K562 (cell line): ENCODE measurements around the gene C16orf95. TPM values are rescaled to one million over a fixed set of nuclear protein-coding genes. Genes with fewer than 3 reads are reported as not detected.
A peak's percentile ranks its signal among the peaks of the same experiment; 100 is the strongest.

Experiments used
- ATF4 ChIP-seq: fragments of 450-650 bp; formaldehyde crosslinking; IDR thresholded peaks from 2 replicates; pipeline ENCODE4 v1.4.0; 2022; ENCODE audit warnings: mild to moderate bottlenecking, moderate library complexity
- BCL6 ChIP-seq: fragments of 250-450 bp; sonication (Bioruptor Pico); IDR thresholded peaks from 2 replicates; pipeline ENCODE4 v1.4.0; 2020
- CEBPB ChIP-seq: fragments of 450-650 bp; IDR thresholded peaks from 2 replicates; pipeline ENCODE4 v1.6.1; 2016; ENCODE audit warnings: missing genetic modification characterization, missing compliant biosample characterization
- FOS ChIP-seq: IDR thresholded peaks from 3 replicates; pipeline ENCODE4 v1.6.1; 2011; ENCODE audit not compliant: insufficient read length; ENCODE audit errors: extremely low read depth
- FOXA3 ChIP-seq, 2 experiments: fragments of 450-650 bp in 1 of 2; sonication (generic) in 1 of 2; formaldehyde crosslinking; IDR thresholded peaks in 1 of 2; conservative IDR thresholded peaks in 1 of 2; 2 replicates each; pipeline versions ENCODE4 v1.4.0 to v1.8.0; 2020 to 2022; ENCODE audit warnings: mild to moderate bottlenecking in 2 of 2, missing genetic modification reagents in 1 of 2
- FUS ChIP-seq: fragments of 200-400 bp; formaldehyde crosslinking; optimal IDR thresholded peaks from 2 replicates; pipeline ENCODE3; 2017; ENCODE audit warnings: low read depth, low read length
- KLF6 ChIP-seq: fragments of 250-450 bp; sonication (Bioruptor Pico); IDR thresholded peaks from 2 replicates; pipeline ENCODE4 v1.4.0; 2020; ENCODE audit warnings: mild to moderate bottlenecking, moderate library complexity, borderline replicate concordance
- MCM5 ChIP-seq: fragments of 450-650 bp; IDR thresholded peaks from 2 replicates; pipeline ENCODE4 v1.6.1; 2016; ENCODE audit warnings: low read depth
- MIER1 ChIP-seq: fragments of 450-650 bp; IDR thresholded peaks from 2 replicates; pipeline ENCODE4 v1.6.1; 2016; ENCODE audit warnings: antibody characterized with exemption, mild to moderate bottlenecking, low read depth
- MTA1 ChIP-seq: fragments of 450-650 bp; IDR thresholded peaks from 2 replicates; pipeline ENCODE4 v1.6.1; 2017; ENCODE audit warnings: borderline replicate concordance
- NR3C1 ChIP-seq: sonication (generic); formaldehyde crosslinking; IDR thresholded peaks from 2 replicates; pipeline ENCODE4 v1.8.1; 2022; ENCODE audit warnings: missing genetic modification reagents
- NR4A1 ChIP-seq, 2 experiments: fragments of 250-450 bp in 1 of 2; fragments of 450-650 bp in 1 of 2; sonication (Bioruptor Pico) in 1 of 2; IDR thresholded peaks; 2 replicates each; pipeline versions ENCODE4 v1.4.0 to v1.6.1; 2016 to 2020; ENCODE audit warnings: mild to moderate bottlenecking in 2 of 2, missing compliant biosample characterization in 1 of 2, missing genetic modification characterization in 1 of 2, moderate library complexity in 1 of 2
- NUFIP1 ChIP-seq: fragments of 450-650 bp; IDR thresholded peaks from 2 replicates; pipeline ENCODE4 v1.6.1; 2018; ENCODE audit not compliant: partially characterized antibody
- SP1 ChIP-seq: sonication (generic); formaldehyde crosslinking; IDR thresholded peaks from 2 replicates; pipeline ENCODE4 v1.8.1; 2022; ENCODE audit warnings: mild to moderate bottlenecking, missing genetic modification reagents
- TEAD4 ChIP-seq, 2 experiments: sonication (generic) in 1 of 2; formaldehyde crosslinking in 1 of 2; IDR thresholded peaks; 2 replicates each; pipeline versions ENCODE4 v1.6.1 to v1.8.0; 2012 to 2022; ENCODE audit warnings: borderline replicate concordance in 1 of 2, inconsistent platforms in 1 of 2, low read length in 1 of 2, mild to moderate bottlenecking in 1 of 2, missing genetic modification reagents in 1 of 2
- TRIM25 ChIP-seq: fragments of 450-650 bp; IDR thresholded peaks from 2 replicates; pipeline ENCODE4 v1.7.0; 2016; ENCODE audit warnings: borderline replicate concordance
- ZBTB9 ChIP-seq: fragments of 450-650 bp; formaldehyde crosslinking; IDR thresholded peaks from 2 replicates; pipeline ENCODE4 v1.4.0; 2020; ENCODE audit warnings: mild to moderate bottlenecking, moderate library complexity
- ZFP91 ChIP-seq: sonication (generic); formaldehyde crosslinking; IDR thresholded peaks from 2 replicates; pipeline ENCODE4 v1.8.0; 2022; ENCODE audit warnings: mild to moderate bottlenecking, missing genetic modification reagents
- ZNF133 ChIP-seq: fragments of 250-450 bp; sonication (Bioruptor Pico); IDR thresholded peaks from 2 replicates; pipeline ENCODE4 v1.4.0; 2020; ENCODE audit warnings: mild to moderate bottlenecking
- ZNF277 ChIP-seq: fragments of 250-450 bp; sonication (Bioruptor Pico); IDR thresholded peaks from 2 replicates; pipeline ENCODE4 v1.8.0; 2022; ENCODE audit warnings: inconsistent platforms, mild to moderate bottlenecking, moderate library complexity, borderline replicate concordance
- polyA plus RNA-seq, 8 experiments: library from polyadenylated mRNA; depleted of rRNA in 4 of 8; stranded (reverse) in 5 of 8; unstranded in 3 of 8; fragments of >200 nt; fragmentation: Nextera tagmentation in 2 of 8; fragmentation: Illumina TruSeq in 1 of 8; extraction: Ambion mirVana in 2 of 8; extraction: Trizol in 1 of 8; gene quantifications; 2 replicates each; pipeline versions ENCODE4 v1.2.1 to v1.2.3, GENCODE V29; 2011 to 2014; ENCODE audit warnings: inconsistent platforms in 1 of 8, missing spikeins in 1 of 8
- total RNA-seq, 7 experiments: library from RNA; depleted of rRNA in 6 of 7; stranded (reverse); fragments of >200 nt in 6 of 7; fragmentation: Illumina TruSeq in 2 of 7; extraction: Trizol in 2 of 7; gene quantifications; 2 replicates each; pipeline versions ENCODE4 v1.2.1 to v1.2.3, GENCODE V29; 2011 to 2021; ENCODE audit warnings: low replicate concordance in 1 of 7

Gene C16orf95
- total and polyA plus RNA-seq, 9 of the 15 experiments (the other 6 are each of a cell fraction or from before 2014, with no cell fraction given): 6.5 to 20.5 (median 9.4) TPM

DNA sequence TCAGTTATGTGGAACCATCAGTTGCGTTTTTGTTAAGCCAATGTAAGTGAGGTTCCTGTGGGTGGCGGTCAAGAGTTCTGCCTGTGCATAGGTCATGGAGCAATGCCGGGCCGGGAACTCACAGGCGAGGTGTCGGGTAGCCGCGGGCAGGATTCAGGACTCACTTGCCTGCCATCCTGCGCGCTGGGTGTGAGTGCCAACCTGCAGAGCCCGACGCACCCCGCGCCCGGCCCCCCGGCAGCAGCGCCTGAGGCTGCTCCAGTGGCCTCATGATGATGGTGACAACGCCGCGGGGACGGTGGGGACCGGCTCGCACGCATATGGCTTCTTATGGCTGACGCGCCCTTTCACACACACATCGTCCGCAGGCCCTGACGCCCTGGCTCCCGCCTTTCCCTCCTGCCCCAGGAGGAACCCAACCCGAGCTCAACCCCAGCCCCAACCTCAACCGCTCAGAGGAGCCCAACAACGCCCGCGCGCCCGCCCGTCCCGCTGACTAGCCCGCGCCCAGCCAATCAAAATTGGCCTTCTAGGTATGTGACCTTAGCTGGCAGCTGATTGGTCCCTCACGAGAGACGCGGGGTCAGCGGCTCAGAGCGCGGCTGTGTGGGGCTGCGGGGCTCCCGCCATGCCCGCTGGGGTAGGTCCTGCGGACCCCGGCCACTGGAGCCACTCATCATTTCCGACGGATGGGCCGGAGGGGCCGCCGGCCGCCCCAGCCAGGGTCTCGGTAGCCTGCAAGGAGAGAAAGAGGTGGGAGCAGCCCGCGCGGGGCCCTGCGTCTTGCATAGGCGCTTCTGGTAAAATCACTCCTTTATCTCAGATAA lies at the start of gene C16orf95 (continued):
- TF ChIP-seq KLF6 (CRISPR knock-in tag): no peak
- TF ChIP-seq TRIM25: no peak
- TF ChIP-seq MIER1: no peak
- peak; percentile 76 for TF ChIP-seq CEBPB (tag)
- TF ChIP-seq FUS: no peak
- no peak for TF ChIP-seq ZNF133 (CRISPR knock-in tag)
- TF ChIP-seq ZBTB9 (CRISPR knock-in tag): 0 out of 2 replicates have a peak, but pooled peaks have one; percentile 58
- TF ChIP-seq NR4A1 (CRISPR knock-in tag; IDR thresholded peaks at IDR 0.05): no peak
- no peak for TF ChIP-seq NR4A1 (tag; IDR thresholded peaks at IDR 0.05)
- TF ChIP-seq ATF4 (CRISPR knock-in tag): no peak
- TF ChIP-seq MCM5: no peak
- TF ChIP-seq BCL6 (CRISPR knock-in tag): no peak
- TF ChIP-seq NR3C1 (CRISPR knock-in tag): no peak
- no peak for TF ChIP-seq ZFP91 (CRISPR knock-in tag)
- TF ChIP-seq NUFIP1: no peak
- no peak for TF ChIP-seq ZNF277 (CRISPR knock-in tag)
- no peak for TF ChIP-seq MTA1
- peak; percentile 93 for TF ChIP-seq FOS
- TF ChIP-seq FOXA3 (CRISPR knock-in tag; conservative IDR thresholded peaks at IDR 0.05 in 1 of 2, IDR thresholded peaks at IDR 0.05 in 1 of 2): peak in 1 of 2 experiments; percentile 23; a peak in 1 of 4 replicates
- TF ChIP-seq SP1: no peak; the same call in none of the 2 replicates
- TF ChIP-seq TEAD4 (IDR thresholded peaks at IDR 0.05; ENCODE audit: low read length): peak; percentile 52; the same call in 1 of the 2 replicates
- no peak for TF ChIP-seq TEAD4 (CRISPR knock-in tag; IDR thresholded peaks at IDR 0.05; ENCODE audit: borderline replicate concordance)
